Testis (tissue), 2 donors: Measurements from ENCODE around the gene HEG1.

ENCODE experiments used
- POLR2A ChIP-seq: fragments of 450-650 bp; IDR thresholded peaks from one replicate; pipeline ENCODE4 v1.6.1; 2017; ENCODE audit warnings: antibody characterized with exemption, mild to moderate bottlenecking, moderate library complexity
- TF ChIP-seq, protein P1 (sequence below), 3 experiments: fragments of 450-650 bp in 2 of 3; fragments of 200-600 bp in 1 of 3; sonication (generic) in 1 of 3; IDR thresholded peaks; one replicate each; pipeline ENCODE4 v1.5.1; 2016 to 2019; ENCODE audit warnings: antibody characterized with exemption in 3 of 3, mild to moderate bottlenecking in 2 of 3, moderate library complexity in 1 of 3

DNA sequence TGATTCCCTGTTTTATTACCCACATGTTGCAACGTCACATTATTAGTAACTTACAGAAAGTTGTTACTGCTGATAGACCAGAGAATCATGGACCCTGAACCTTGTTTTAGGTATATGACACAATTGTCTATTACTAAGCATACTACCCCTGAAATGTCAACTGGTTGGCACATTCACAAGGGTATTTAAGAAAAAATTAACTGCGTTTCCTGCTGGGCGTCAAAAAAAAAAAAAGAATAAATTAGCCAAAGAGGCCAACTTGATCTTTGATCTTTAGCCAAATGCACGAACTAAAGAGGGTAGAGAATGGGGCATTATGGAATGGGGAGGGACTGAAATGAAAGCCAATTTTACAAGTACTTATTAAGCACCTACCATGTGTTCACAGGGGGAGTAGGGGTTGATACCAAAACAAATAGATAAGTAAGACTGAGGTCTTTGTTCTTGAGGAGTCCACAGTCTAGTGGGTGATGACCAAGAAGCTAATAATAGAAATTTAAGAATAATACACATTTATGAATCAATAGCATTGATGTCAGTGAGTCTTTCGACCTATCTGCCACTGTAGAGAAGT, 103.4 kb downstream of the HEG1 start:
- no peak for TF ChIP-seq POLR2A
- TF ChIP-seq, protein P1, sequence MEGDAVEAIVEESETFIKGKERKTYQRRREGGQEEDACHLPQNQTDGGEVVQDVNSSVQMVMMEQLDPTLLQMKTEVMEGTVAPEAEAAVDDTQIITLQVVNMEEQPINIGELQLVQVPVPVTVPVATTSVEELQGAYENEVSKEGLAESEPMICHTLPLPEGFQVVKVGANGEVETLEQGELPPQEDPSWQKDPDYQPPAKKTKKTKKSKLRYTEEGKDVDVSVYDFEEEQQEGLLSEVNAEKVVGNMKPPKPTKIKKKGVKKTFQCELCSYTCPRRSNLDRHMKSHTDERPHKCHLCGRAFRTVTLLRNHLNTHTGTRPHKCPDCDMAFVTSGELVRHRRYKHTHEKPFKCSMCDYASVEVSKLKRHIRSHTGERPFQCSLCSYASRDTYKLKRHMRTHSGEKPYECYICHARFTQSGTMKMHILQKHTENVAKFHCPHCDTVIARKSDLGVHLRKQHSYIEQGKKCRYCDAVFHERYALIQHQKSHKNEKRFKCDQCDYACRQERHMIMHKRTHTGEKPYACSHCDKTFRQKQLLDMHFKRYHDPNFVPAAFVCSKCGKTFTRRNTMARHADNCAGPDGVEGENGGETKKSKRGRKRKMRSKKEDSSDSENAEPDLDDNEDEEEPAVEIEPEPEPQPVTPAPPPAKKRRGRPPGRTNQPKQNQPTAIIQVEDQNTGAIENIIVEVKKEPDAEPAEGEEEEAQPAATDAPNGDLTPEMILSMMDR (IDR thresholded peaks at IDR 0.05) = no peak
